Type B pancreatic cell (in vitro differentiated cells): ENCODE results near the gene DERA. TPM values are rescaled to one million over a fixed set of nuclear protein-coding genes. Genes with fewer than 3 reads are reported as not detected.
"Not testable (repeated sequence)": the region's sequence is repeated elsewhere in the genome, so short reads cannot be mapped to it uniquely, and the experiment has no call there.

ENCODE experiments used
- DNase-seq: peaks from one replicate; pipeline ENCODE4 v3.0.0; 2021; ENCODE audit warnings: mixed read lengths; ENCODE audit not compliant: unreplicated experiment; ENCODE audit errors: extremely low spot score
- H3K27ac Mint-ChIP-seq: 2 replicates; pipeline ENCODE4 v1.8.0; 2021; ENCODE audit warnings: mild to moderate bottlenecking, mixed read lengths
- H3K27me3 Mint-ChIP-seq: 2 replicates; pipeline ENCODE4 v1.8.0; 2021; ENCODE audit warnings: mixed read lengths
- H3K36me3 Mint-ChIP-seq: 2 replicates; pipeline ENCODE4 v1.8.0; 2021; ENCODE audit warnings: mixed read lengths
- H3K4me1 Mint-ChIP-seq: one replicate; pipeline ENCODE4 v1.8.0; 2021; ENCODE audit warnings: mixed read lengths; ENCODE audit not compliant: unreplicated experiment
- H3K4me3 Mint-ChIP-seq: 2 replicates; pipeline ENCODE4 v1.8.0; 2021; ENCODE audit warnings: mild to moderate bottlenecking, mixed read lengths
- H3K9me3 Mint-ChIP-seq: 2 replicates; pipeline ENCODE4 v1.8.0; 2021; ENCODE audit warnings: mixed read lengths
- CTCF ChIP-seq: fragments of 200-600 bp; sonication (generic); conservative IDR thresholded peaks from 2 replicates; pipeline ENCODE4 v1.5.0; 2021; ENCODE audit warnings: antibody characterized with exemption, mild to moderate bottlenecking
- total RNA-seq: library from RNA; stranded (reverse); gene quantifications from 2 replicates; pipeline ENCODE4 v1.2.1, GENCODE V29; 2021; ENCODE audit warnings: low replicate concordance

Gene DERA
- total RNA-seq, 1 donor from 2014 or later, result 33.9 TPM

GRCh38 chr12:15910468-15910863, 666 bp upstream of the DERA start:
- H3K4me1 Mint-ChIP-seq, result peaks cover 8% of the 10 kb centered on the region
- no peaks in the 10 kb centered on the region for H3K36me3 Mint-ChIP-seq
- no peak for TF ChIP-seq CTCF
- DNase-seq, result no peak
- H3K9me3 Mint-ChIP-seq, result no peaks in the 10 kb centered on the region
- H3K27ac Mint-ChIP-seq, result peak overlapping the region; percentile 95
- H3K4me3 Mint-ChIP-seq, result peak overlapping the region; percentile 89
- no peaks in the 10 kb centered on the region for H3K27me3 Mint-ChIP-seq

GRCh38 chr12:15911931-15912330, 799 bp downstream of the DERA start:
- not testable (repeated sequence) for H3K36me3 Mint-ChIP-seq, H3K9me3 Mint-ChIP-seq, H3K4me1 Mint-ChIP-seq, H3K27me3 Mint-ChIP-seq, DNase-seq
- H3K27ac Mint-ChIP-seq, result peak overlapping the region; percentile 95
- H3K4me3 Mint-ChIP-seq, result peak overlapping the region; percentile 93

- not testable (repeated sequence) for H3K4me3 Mint-ChIP-seq, DNase-seq, H3K27ac Mint-ChIP-seq, H3K9me3 Mint-ChIP-seq, H3K27me3 Mint-ChIP-seq
- H3K36me3 Mint-ChIP-seq, result peaks cover 14% of the 10 kb centered on the region
- peaks cover 16% of the 10 kb centered on the region for H3K4me1 Mint-ChIP-seq
Observed at GRCh38 chr12:15914131-15914530, 3.0 kb downstream of the DERA start.

- no peaks in the 10 kb centered on the region for H3K9me3 Mint-ChIP-seq
- no peaks in the 10 kb centered on the region for H3K27me3 Mint-ChIP-seq
- TF ChIP-seq CTCF, result no peak
- no peak overlapping the region for H3K27ac Mint-ChIP-seq
- H3K4me3 Mint-ChIP-seq, result no peak overlapping the region
- no peak for DNase-seq
- peaks cover 8% of the 10 kb centered on the region for H3K4me1 Mint-ChIP-seq
- H3K36me3 Mint-ChIP-seq, result peaks cover 29% of the 10 kb centered on the region
Observed at GRCh38 chr12:15918066-15918465, 6.9 kb downstream of the DERA start.

- no peak overlapping the region for H3K4me3 Mint-ChIP-seq
- H3K27ac Mint-ChIP-seq, result no peak overlapping the region
- peaks cover 8% of the 10 kb centered on the region for H3K4me1 Mint-ChIP-seq
- TF ChIP-seq CTCF, result no peak
- no peaks in the 10 kb centered on the region for H3K27me3 Mint-ChIP-seq
- peaks cover 35% of the 10 kb centered on the region for H3K36me3 Mint-ChIP-seq
- DNase-seq, result no peak
- no peaks in the 10 kb centered on the region for H3K9me3 Mint-ChIP-seq
Observed at GRCh38 chr12:15919418-15919817, 8.3 kb downstream of the DERA start.

GRCh38 chr12:15924956-15925355, 13.8 kb downstream of the DERA start:
- DNase-seq, result no peak
- H3K27ac Mint-ChIP-seq, result no peak overlapping the region
- H3K9me3 Mint-ChIP-seq, result no peaks in the 10 kb centered on the region
- H3K36me3 Mint-ChIP-seq, result peaks cover 32% of the 10 kb centered on the region
- TF ChIP-seq CTCF, result no peak
- H3K4me3 Mint-ChIP-seq, result no peak overlapping the region
- no peaks in the 10 kb centered on the region for H3K27me3 Mint-ChIP-seq
- peaks cover 8% of the 10 kb centered on the region for H3K4me1 Mint-ChIP-seq

- DNase-seq, result no peak
- no peak for TF ChIP-seq CTCF
- Mint-ChIP-seq H3K4me1 (peaks cover 18% of the 10 kb centered on the region), H3K4me3 (no peak overlapping the region), H3K9me3 (peaks cover 7% of the 10 kb centered on the region), H3K36me3 (peaks cover 30% of the 10 kb centered on the region), H3K27ac (no peak overlapping the region), H3K27me3 (no peaks in the 10 kb centered on the region)
Observed at GRCh38 chr12:15928346-15928745, 17.2 kb downstream of the DERA start.
